ENCODE measurements around the gene MRPS17. TPM values are rescaled to one million over a fixed set of nuclear protein-coding genes. Genes with fewer than 3 reads are reported as not detected.

Gene MRPS17
- polyA plus RNA-seq, 1 donor (not counting 4 experiments of a cell fraction or from before 2014, with no cell fraction given) = 40.8 TPM

GRCh38 chr7:55953707-55954475 is 2.2 kb downstream of the MRPS17 start:
- H3K9me1 ChIP-seq (ENCODE audit: control insufficient read depth, extremely low read depth, insufficient read depth, low read length) = no peaks in the 10 kb centered on the region
- no peak overlapping the region for H3K27ac ChIP-seq (ENCODE audit: control insufficient read depth, insufficient read depth, low read length)
- peaks cover 12 to 14% of the 10 kb centered on the region in 2 experiments for H3K36me3 ChIP-seq (ENCODE audit: control insufficient read depth in 2 of 2, extremely low read depth in 1 of 2, insufficient read depth in 2 of 2, low read length in 2 of 2)
- FAIRE-seq = no peak
- no peak for DNase-seq (ENCODE audit: low read depth, low spot score)
- H3K27me3 ChIP-seq (ENCODE audit: control insufficient read depth, extremely low read depth, insufficient read depth, low read length) = no peaks in the 10 kb centered on the region
- H3K79me2 ChIP-seq (ENCODE audit: control insufficient read depth, insufficient read depth, low read length) = peaks cover 21% of the 10 kb centered on the region
- H3K4me2 ChIP-seq (ENCODE audit: control insufficient read depth, extremely low read depth, insufficient read depth, low read depth, low read length) = no peak overlapping the region
- dilution Hi-C loops (cut with MboI; ENCODE audit: extremely low pct_ligation_motif_present, low sequenced_read_pairs) = no loop called here
- no peak for TF ChIP-seq EZH2 (IDR thresholded peaks at IDR 0.05; ENCODE audit: low read length)
- H3K4me3 ChIP-seq (ENCODE audit: control insufficient read depth in 2 of 3, extremely low read depth in 1 of 3, insufficient read depth in 2 of 3, low read depth in 1 of 3, low read length in 3 of 3) = no peak overlapping the region
- no peak overlapping the region for H3K9ac ChIP-seq (ENCODE audit: control insufficient read depth, extremely low read depth, insufficient read depth, low read length)
- H2AFZ ChIP-seq (ENCODE audit: control insufficient read depth, low read length) = no peak overlapping the region
- no peaks in the 10 kb centered on the region for H3K9me3 ChIP-seq (ENCODE audit: control insufficient read depth, low read depth, low read length)
- H4K20me1 ChIP-seq (ENCODE audit: control insufficient read depth, extremely low read depth, insufficient read depth, low read length) = no peaks in the 10 kb centered on the region
- no peaks in the 10 kb centered on the region for H3K4me1 ChIP-seq (ENCODE audit: control insufficient read depth, extremely low read depth, insufficient read depth, low read length)

- FAIRE-seq (no peak), DNase-seq (ENCODE audit: low read depth, low spot score) (no peak)
- peaks cover 3% of the 10 kb centered on the region for H3K4me1 ChIP-seq (ENCODE audit: control insufficient read depth, extremely low read depth, insufficient read depth, low read length)
- H4K20me1 ChIP-seq (ENCODE audit: control insufficient read depth, extremely low read depth, insufficient read depth, low read length) = no peaks in the 10 kb centered on the region
- H3K27me3 ChIP-seq (ENCODE audit: control insufficient read depth, extremely low read depth, insufficient read depth, low read length) = no peaks in the 10 kb centered on the region
- no peak overlapping the region for H3K9ac ChIP-seq (ENCODE audit: control insufficient read depth, extremely low read depth, insufficient read depth, low read length)
- no peak overlapping the region for H3K4me3 ChIP-seq (ENCODE audit: control insufficient read depth in 2 of 3, extremely low read depth in 1 of 3, insufficient read depth in 2 of 3, low read depth in 1 of 3, low read length in 3 of 3)
- peaks cover 12 to 14% of the 10 kb centered on the region in 2 experiments for H3K36me3 ChIP-seq (ENCODE audit: control insufficient read depth in 2 of 2, extremely low read depth in 1 of 2, insufficient read depth in 2 of 2, low read length in 2 of 2)
- H3K9me3 ChIP-seq (ENCODE audit: control insufficient read depth, low read depth, low read length) = no peaks in the 10 kb centered on the region
- TF ChIP-seq, protein P1, sequence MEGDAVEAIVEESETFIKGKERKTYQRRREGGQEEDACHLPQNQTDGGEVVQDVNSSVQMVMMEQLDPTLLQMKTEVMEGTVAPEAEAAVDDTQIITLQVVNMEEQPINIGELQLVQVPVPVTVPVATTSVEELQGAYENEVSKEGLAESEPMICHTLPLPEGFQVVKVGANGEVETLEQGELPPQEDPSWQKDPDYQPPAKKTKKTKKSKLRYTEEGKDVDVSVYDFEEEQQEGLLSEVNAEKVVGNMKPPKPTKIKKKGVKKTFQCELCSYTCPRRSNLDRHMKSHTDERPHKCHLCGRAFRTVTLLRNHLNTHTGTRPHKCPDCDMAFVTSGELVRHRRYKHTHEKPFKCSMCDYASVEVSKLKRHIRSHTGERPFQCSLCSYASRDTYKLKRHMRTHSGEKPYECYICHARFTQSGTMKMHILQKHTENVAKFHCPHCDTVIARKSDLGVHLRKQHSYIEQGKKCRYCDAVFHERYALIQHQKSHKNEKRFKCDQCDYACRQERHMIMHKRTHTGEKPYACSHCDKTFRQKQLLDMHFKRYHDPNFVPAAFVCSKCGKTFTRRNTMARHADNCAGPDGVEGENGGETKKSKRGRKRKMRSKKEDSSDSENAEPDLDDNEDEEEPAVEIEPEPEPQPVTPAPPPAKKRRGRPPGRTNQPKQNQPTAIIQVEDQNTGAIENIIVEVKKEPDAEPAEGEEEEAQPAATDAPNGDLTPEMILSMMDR (optimal IDR thresholded peaks at IDR 0.05 in 1 of 3, IDR thresholded peaks at IDR 0.05 in 1 of 3, conservative IDR thresholded peaks at IDR 0.05 in 1 of 3; ENCODE audit: extremely low read depth in 1 of 3, insufficient read depth in 2 of 3, low read length in 3 of 3) = no peak
- H2AFZ ChIP-seq (ENCODE audit: control insufficient read depth, low read length) = no peak overlapping the region
- no peak overlapping the region for H3K4me2 ChIP-seq (ENCODE audit: control insufficient read depth, extremely low read depth, insufficient read depth, low read depth, low read length)
- H3K79me2 ChIP-seq (ENCODE audit: control insufficient read depth, insufficient read depth, low read length) = peaks cover 16% of the 10 kb centered on the region
- no peaks in the 10 kb centered on the region for H3K9me1 ChIP-seq (ENCODE audit: control insufficient read depth, extremely low read depth, insufficient read depth, low read length)
- dilution Hi-C loops (cut with MboI; ENCODE audit: extremely low pct_ligation_motif_present, low sequenced_read_pairs) = no loop called here
- H3K27ac ChIP-seq (ENCODE audit: control insufficient read depth, insufficient read depth, low read length) = no peak overlapping the region
These were observed 5.5 kb downstream of the MRPS17 start for GRCh38 chr7:55957190-55957589.
